H1 (cell line): ENCODE measurements around the gene INAVA. TPM values are rescaled to one million over a fixed set of nuclear protein-coding genes. Genes with fewer than 3 reads are reported as not detected.

Source experiments
- CTCF ChIA-PET: fragments of 300-600 bp; sonication (Branson Sonifier 250); formaldehyde crosslinking; loops from one replicate; lab custom pipeline; 2021; ENCODE audit not compliant: partially characterized antibody; lab: Charles Lee
- POLR2A ChIA-PET: fragments of 300-600 bp; sonication (Branson Sonifier 250); formaldehyde crosslinking; loops from one replicate; lab custom pipeline; 2021; ENCODE audit warnings: inconsistent platforms; ENCODE audit not compliant: partially characterized antibody; lab: Charles Lee
- DNase-seq, 2 experiments: peaks; one replicate each; pipeline versions ENCODE4 v3.0.0 to v3.0.0-alpha.2; 2010 to 2022; ENCODE audit warnings: low spot score in 2 of 2, low read depth in 1 of 2, mixed read lengths in 1 of 2
- FAIRE-seq: peaks from 2 replicates; lab custom pipeline; 2011; peaks lifted over from hg19 to GRCh38; lab: Jason Lieb, UNC
- H2AFZ ChIP-seq: 2 replicates; pipeline ENCODE4 v1.8.1; 2012; ENCODE audit warnings: low read length, inconsistent platforms
- H2AK5ac ChIP-seq: 2 replicates; pipeline ENCODE4 v1.6.1; 2013; ENCODE audit warnings: low read depth, low read length
- H2BK120ac ChIP-seq: replicated peaks from 2 replicates; pipeline ENCODE3; 2013; ENCODE audit warnings: low read depth, low read length, inconsistent platforms
- H2BK12ac ChIP-seq: 2 replicates; pipeline ENCODE4 v1.6.1; 2013; ENCODE audit warnings: low read depth, low read length
- H2BK15ac ChIP-seq: 2 replicates; pipeline ENCODE4 v1.6.1; 2013; ENCODE audit warnings: low read length
- H2BK20ac ChIP-seq: 2 replicates; pipeline ENCODE4 v1.6.1; 2013; ENCODE audit warnings: low read length
- H2BK5ac ChIP-seq: 2 replicates; pipeline ENCODE4 v1.6.1; 2013; ENCODE audit warnings: low read depth, low read length
- H3K14ac ChIP-seq: 2 replicates; pipeline ENCODE4 v1.6.1; 2013; ENCODE audit warnings: inconsistent platforms; ENCODE audit not compliant: insufficient read length
- H3K18ac ChIP-seq: 2 replicates; pipeline ENCODE4 v1.6.1; 2013; ENCODE audit warnings: low read length; ENCODE audit errors: extremely low read depth
- H3K23ac ChIP-seq: 2 replicates; pipeline ENCODE4 v1.6.1; 2013; ENCODE audit warnings: inconsistent platforms; ENCODE audit not compliant: insufficient read length
- H3K23me2 ChIP-seq: 2 replicates; pipeline ENCODE4 v1.6.1; 2013; ENCODE audit warnings: low read depth, low read length
- H3K27ac ChIP-seq: 2 replicates; pipeline ENCODE4 v1.6.1; 2011; ENCODE audit warnings: low read depth, low read length, inconsistent platforms
- H3K27me3 ChIP-seq, 4 experiments: replicated peaks in 1 of 4; 1 replicate in 1 of 4; 2 replicates in 3 of 4; pipeline versions ENCODE4 v1.6.1 to v1.8.1; 2011 to 2013; ENCODE audit warnings: low read length in 3 of 4, mild to moderate bottlenecking in 3 of 4, inconsistent platforms in 2 of 4, mixed read lengths in 2 of 4, moderate library complexity in 1 of 4; ENCODE audit not compliant: control insufficient read depth in 3 of 4, insufficient read depth in 3 of 4; ENCODE audit errors: extremely low read depth in 1 of 4
- H3K36me3 ChIP-seq, 4 experiments: 2 replicates each; pipeline versions ENCODE4 v1.6.1 to v1.8.1; 2011 to 2013; ENCODE audit warnings: mild to moderate bottlenecking in 4 of 4, low read length in 3 of 4, moderate library complexity in 2 of 4, control low read depth in 1 of 4, inconsistent platforms in 1 of 4; ENCODE audit not compliant: insufficient read depth in 4 of 4, control insufficient read depth in 2 of 4
- H3K4ac ChIP-seq: replicated peaks from 2 replicates; pipeline ENCODE3; 2013; ENCODE audit warnings: low read length, low read depth, mixed read lengths, inconsistent platforms; ENCODE audit not compliant: insufficient read length
- H3K4me1 ChIP-seq, 4 experiments: replicated peaks in 1 of 4; 1 replicate in 1 of 4; 2 replicates in 3 of 4; pipeline versions ENCODE4 v1.6.1 to v1.8.1; 2011 to 2013; ENCODE audit warnings: low read length in 3 of 4, inconsistent platforms in 2 of 4, mixed read lengths in 1 of 4; ENCODE audit not compliant: insufficient read depth in 4 of 4, control insufficient read depth in 3 of 4
- H3K4me2 ChIP-seq, 2 experiments: 2 replicates each; pipeline versions ENCODE4 v1.6.1 to v1.8.1; 2011 to 2013; ENCODE audit warnings: low read depth in 2 of 2, low read length in 2 of 2, control low read depth in 1 of 2, inconsistent platforms in 1 of 2, mild to moderate bottlenecking in 1 of 2; ENCODE audit not compliant: insufficient read depth in 1 of 2
- H3K4me3 ChIP-seq, 4 experiments: fragments of 200-600, 300-600 bp in 1 of 4; sonication (generic), shearing (Covaris generic), sonication (Bioruptor Twin) in 1 of 4; 2 replicates each; pipeline versions ENCODE4 v1.5.1 to v1.8.1; 2011 to 2016; ENCODE audit warnings: low read length in 4 of 4, low read depth in 3 of 4, control low read depth in 2 of 4, inconsistent platforms in 2 of 4, mild to moderate bottlenecking in 2 of 4, mixed read lengths in 1 of 4, moderate library complexity in 1 of 4; ENCODE audit not compliant: insufficient read depth in 2 of 4; ENCODE audit errors: extremely low read depth in 1 of 4
- H3K56ac ChIP-seq: replicated peaks from 2 replicates; pipeline ENCODE3; 2013; ENCODE audit warnings: low read depth, mild to moderate bottlenecking, mixed read lengths, low read length, inconsistent platforms; ENCODE audit not compliant: insufficient read length
- H3K79me1 ChIP-seq: 2 replicates; pipeline ENCODE4 v1.6.1; 2013; ENCODE audit warnings: low read depth, low read length, control low read depth
- H3K79me2 ChIP-seq, 2 experiments: 2 replicates each; pipeline versions ENCODE4 v1.6.1 to v1.8.1; 2012 to 2013; ENCODE audit warnings: low read length in 2 of 2, mild to moderate bottlenecking in 2 of 2, inconsistent platforms in 1 of 2; ENCODE audit not compliant: insufficient read depth in 2 of 2, control insufficient read depth in 1 of 2
- H3K9ac ChIP-seq, 4 experiments: replicated peaks in 1 of 4; 1 replicate in 1 of 4; 2 replicates in 3 of 4; pipeline versions ENCODE4 v1.6.1 to v1.8.1; 2011 to 2013; ENCODE audit warnings: low read depth in 3 of 4, low read length in 3 of 4, control low read depth in 2 of 4, mild to moderate bottlenecking in 2 of 4, moderate library complexity in 2 of 4, inconsistent platforms in 1 of 4; ENCODE audit errors: extremely low read depth in 1 of 4
- H3K9me3 ChIP-seq, 2 experiments: 2 replicates each; pipeline versions ENCODE4 v1.6.1 to v1.8.1; 2012 to 2013; ENCODE audit warnings: mild to moderate bottlenecking in 2 of 2, moderate library complexity in 2 of 2, control low read depth in 1 of 2, inconsistent platforms in 1 of 2, low read depth in 1 of 2, low read length in 1 of 2, mixed read lengths in 1 of 2; ENCODE audit not compliant: insufficient read depth in 2 of 2
- H4K20me1 ChIP-seq, 2 experiments: replicated peaks in 1 of 2; 2 replicates each; pipeline versions ENCODE3 to v1.8.1; 2011 to 2013; ENCODE audit warnings: inconsistent platforms in 2 of 2, low read length in 2 of 2, mild to moderate bottlenecking in 1 of 2; ENCODE audit not compliant: insufficient read depth in 2 of 2, control insufficient read depth in 1 of 2
- H4K5ac ChIP-seq: 2 replicates; pipeline ENCODE4 v1.6.1; 2013; ENCODE audit warnings: low read length, low read depth, mixed read lengths, inconsistent platforms; ENCODE audit not compliant: insufficient read length
- H4K8ac ChIP-seq: 2 replicates; pipeline ENCODE4 v1.8.0; 2013; ENCODE audit warnings: mild to moderate bottlenecking, moderate library complexity, low read length, inconsistent platforms; ENCODE audit not compliant: insufficient read depth; ENCODE audit errors: extremely low read depth
- H4K91ac ChIP-seq: replicated peaks from 2 replicates; pipeline ENCODE3; 2013; ENCODE audit warnings: low read length, mixed read lengths, inconsistent platforms; ENCODE audit not compliant: insufficient read length
- CHD2 ChIP-seq: IDR thresholded peaks from 2 replicates; pipeline ENCODE4 v1.6.1; 2012; ENCODE audit warnings: low read length, improper control_type of control experiment
- EZH2 ChIP-seq: fragments of 200-600 bp; sonication (generic); IDR thresholded peaks from 2 replicates; pipeline ENCODE4 v1.7.1; 2012; ENCODE audit warnings: low read depth, mild to moderate bottlenecking, moderate library complexity, low read length, inconsistent platforms; ENCODE audit not compliant: severe bottlenecking
- HDAC6 ChIP-seq: IDR thresholded peaks from one replicate; pipeline ENCODE4 v1.7.1; 2012; ENCODE audit warnings: low read depth, mild to moderate bottlenecking, inconsistent platforms, low read length, moderate library complexity
- PHF8 ChIP-seq: fragments of 200-600 bp; sonication (generic); conservative IDR thresholded peaks from 2 replicates; pipeline ENCODE4 v1.7.1; 2012; ENCODE audit warnings: low read depth, mild to moderate bottlenecking, inconsistent platforms, low read length, moderate library complexity
- POLR2A ChIP-seq, 2 experiments: IDR thresholded peaks; 1 replicate in 1 of 2; 2 replicates in 1 of 2; pipeline ENCODE4 v1.6.1; 2011; ENCODE audit warnings: low read depth in 2 of 2, low read length in 2 of 2, mild to moderate bottlenecking in 2 of 2; ENCODE audit errors: control extremely low read depth in 1 of 2
- POLR2AphosphoS5 ChIP-seq: IDR thresholded peaks from 2 replicates; pipeline ENCODE4 v1.6.1; 2011; ENCODE audit warnings: low read depth, low read length
- RAD21 ChIP-seq, 2 experiments: IDR thresholded peaks in 1 of 2; conservative IDR thresholded peaks in 1 of 2; 2 replicates each; pipeline ENCODE4 v1.6.1; 2011; ENCODE audit warnings: low read depth in 2 of 2, low read length in 2 of 2, improper control_type of control experiment in 1 of 2, inconsistent platforms in 1 of 2, mild to moderate bottlenecking in 1 of 2, moderate library complexity in 1 of 2
- RXRA ChIP-seq: IDR thresholded peaks from 2 replicates; pipeline ENCODE4 v1.6.1; 2011; ENCODE audit warnings: low read depth, mild to moderate bottlenecking, low read length, moderate library complexity; ENCODE audit not compliant: insufficient read depth
- SIX5 ChIP-seq: IDR thresholded peaks from 2 replicates; pipeline ENCODE4 v1.6.1; 2011; ENCODE audit warnings: mild to moderate bottlenecking, low read depth, low read length
- SP1 ChIP-seq: IDR thresholded peaks from 2 replicates; pipeline ENCODE4 v1.6.1; 2011; ENCODE audit warnings: low read depth, low read length
- TAF1 ChIP-seq: IDR thresholded peaks from 2 replicates; pipeline ENCODE4 v1.6.1; 2011; ENCODE audit warnings: mild to moderate bottlenecking, low read depth, low read length
- TAF7 ChIP-seq: optimal IDR thresholded peaks from 2 replicates; pipeline ENCODE3; 2011; ENCODE audit warnings: low read depth, mild to moderate bottlenecking, inconsistent platforms, low read length, moderate library complexity, borderline replicate concordance
- TBP ChIP-seq: IDR thresholded peaks from 2 replicates; pipeline ENCODE4 v1.6.1; 2011; ENCODE audit warnings: low read depth, low read length, improper control_type of control experiment
- ZNF274 ChIP-seq: IDR thresholded peaks from 2 replicates; pipeline ENCODE4 v1.7.0; 2012; ENCODE audit warnings: low read length, borderline replicate concordance; ENCODE audit errors: extremely low read depth
- WGBS, 2 experiments: shearing (Covaris generic) in 1 of 2; methylation state at CpG; one replicate each; pipeline versions ENCODE4 v1.1.6 to v1.1.7; 2013 to 2015; ENCODE audit warnings: low lambda C conversion rate in 2 of 2, mixed read lengths in 2 of 2, inconsistent platforms in 1 of 2, low coverage in 1 of 2, missing lambda C conversion rate in 1 of 2; ENCODE audit not compliant: insufficient replicate concordance in 2 of 2, insufficient coverage in 1 of 2, insufficient read length in 1 of 2; ENCODE audit errors: extremely low coverage in 1 of 2, missing lambda C conversion rate in 1 of 2; 5-methylcytosine and 5-hydroxymethylcytosine counted together
- polyA plus RNA-seq, 7 experiments: library from polyadenylated mRNA; depleted of rRNA in 3 of 7; stranded (reverse) in 5 of 7; unstranded in 2 of 7; fragments of >200 nt in 5 of 7; fragments of 200-250 nt in 2 of 7; gene quantifications; 1 replicate in 5 of 7; 2 replicates in 1 of 7; 4 replicates in 1 of 7; pipeline versions ENCODE4 v1.2.1 to v1.2.3, GENCODE V29; 2011 to 2013; ENCODE audit warnings: missing spikeins in 2 of 7, mixed read lengths in 2 of 7
- total RNA-seq: library from RNA; stranded (reverse); fragmentation: NEBNext Ultra II Directional; extraction: Animal tissue kit (Norgen Biotek cat#: 25700); gene quantifications from 2 replicates; pipeline ENCODE4 v1.2.1, GENCODE V29; 2021

The INAVA gene
- total and polyA plus RNA-seq, 2 of the 8 experiments (the other 6 are each of a cell fraction or from before 2014, with no cell fraction given): 46.8 to 49.3 TPM

DNA sequence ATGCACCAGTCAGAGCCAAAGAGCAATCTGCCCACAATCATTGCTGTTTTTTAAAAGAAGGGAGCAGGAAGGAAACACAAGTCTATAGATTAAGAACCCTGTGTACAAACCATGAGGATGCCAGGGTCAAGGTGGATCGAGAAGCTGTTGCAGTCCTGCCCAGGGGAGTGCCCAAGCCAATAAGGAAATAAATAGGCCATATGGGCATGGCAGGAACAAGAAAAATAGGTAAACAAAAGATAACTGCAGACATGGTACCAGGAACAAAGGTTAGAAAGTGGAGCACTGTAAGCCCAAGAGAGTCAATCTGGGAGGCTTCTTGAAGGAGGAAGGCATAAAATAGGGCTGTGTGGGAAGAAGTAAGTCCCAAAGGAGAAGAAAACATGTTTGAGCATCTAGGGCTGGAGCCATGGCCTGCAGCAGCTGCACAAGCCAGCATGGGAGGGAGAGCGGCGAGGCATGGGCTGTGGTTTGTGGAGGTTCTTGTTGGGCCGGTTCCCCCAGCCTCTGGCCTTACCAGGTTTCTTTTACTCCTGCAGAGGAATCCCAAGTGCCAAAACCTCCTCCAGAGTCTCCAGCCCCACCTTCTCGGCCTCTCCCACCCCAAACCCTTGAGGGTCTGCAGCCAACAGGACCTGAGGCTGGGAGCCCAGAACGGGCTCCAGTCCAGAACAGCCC, 13.6 kb downstream of the INAVA start:
- Histone ChIP-seq H3K4me2 (no peak overlapping the region), H3K27ac (no peak overlapping the region), H3K27me3 (no peaks in the 10 kb centered on the region), H3K4me1 (no peaks in the 10 kb centered on the region), H2AK5ac (no peak overlapping the region), H2BK15ac (no peak overlapping the region), H3K4ac (no peak overlapping the region), H2AFZ (no peak overlapping the region), H2BK5ac (no peak overlapping the region), H3K79me2 (no peaks in the 10 kb centered on the region), H2BK20ac (no peak overlapping the region), H4K5ac (no peak overlapping the region), H4K8ac (no peak overlapping the region), H3K9ac (no peak overlapping the region), H3K14ac (no peak overlapping the region), H3K23ac (no peak overlapping the region), H3K4me3 (no peak overlapping the region), H4K91ac (no peak overlapping the region), H3K18ac (no peak overlapping the region), H4K20me1 (peaks cover 0 to 6% of the 10 kb centered on the region in 2 experiments), H3K36me3 (peaks cover 27 to 70% (median 49%) of the 10 kb centered on the region in 4 experiments; a peak in 7 of 8 replicates), H2BK120ac (no peak overlapping the region), H2BK12ac (no peak overlapping the region), H3K23me2 (no peaks in the 10 kb centered on the region), H3K56ac (no peak overlapping the region), H3K79me1 (no peaks in the 10 kb centered on the region), H3K9me3 (no peaks in the 10 kb centered on the region)
- WGBS, 2 experiments: 93% methylated on average over 5 of the region's 6 CpGs; no CpG with 5 or more reads in 1 of the 2 experiments
- FAIRE-seq: no peak
- POLR2A ChIA-PET: interaction anchor here (1.2 to 15.2 kb wide), 4 partner anchors 8 to 97 kb away, joined by 3 to 208 read pairs (median 6); partner anchors contain the start of gene INAVA
- no peak for DNase-seq
- CTCF ChIA-PET: interaction anchor here (0.7 to 2.2 kb wide), 5 partner anchors 12 to 346 kb away, joined by 3 to 8 read pairs (median 5); no protein-coding TSS in a partner anchor
- no peak for TF ChIP-seq POLR2AphosphoS5
- no peak for TF ChIP-seq PHF8
- no peak for TF ChIP-seq RAD21 (IDR thresholded peaks at IDR 0.05 in 1 of 2, conservative IDR thresholded peaks at IDR 0.05 in 1 of 2; ENCODE audit: low read depth in 2 of 2, low read length in 2 of 2)
- no peak for TF ChIP-seq SP1
- TF ChIP-seq POLR2A (IDR thresholded peaks at IDR 0.05; ENCODE audit: control extremely low read depth in 1 of 2, low read depth in 2 of 2, low read length in 2 of 2): no peak; a peak in 1 of 3 replicates
- no peak for TF ChIP-seq TBP
- no peak for TF ChIP-seq TAF1
- no peak for TF ChIP-seq CHD2
- TF ChIP-seq TAF7: no peak
- no peak for TF ChIP-seq RXRA
- no peak for TF ChIP-seq SIX5
- TF ChIP-seq HDAC6: no peak
- TF ChIP-seq EZH2: no peak
- no peak for TF ChIP-seq ZNF274
